HG02885 (cell line): ENCODE results near the gene ARL5A.
"Not testable (repeated sequence)": the region's sequence is repeated elsewhere in the genome, so short reads cannot be mapped to it uniquely, and the experiment has no call there.

Source experiments
- ATAC-seq: cut with Tn5 transposase; IDR thresholded peaks from one replicate; pipeline ENCODE4 v1.9.1; 2021; ENCODE audit warnings: mild to moderate bottlenecking; ENCODE audit not compliant: unreplicated experiment, poor library complexity

ARL5A gene

GRCh38 chr2:151799886-151800292 lies 28.3 kb downstream of the ARL5A start:
- ATAC-seq: no peak

DNA sequence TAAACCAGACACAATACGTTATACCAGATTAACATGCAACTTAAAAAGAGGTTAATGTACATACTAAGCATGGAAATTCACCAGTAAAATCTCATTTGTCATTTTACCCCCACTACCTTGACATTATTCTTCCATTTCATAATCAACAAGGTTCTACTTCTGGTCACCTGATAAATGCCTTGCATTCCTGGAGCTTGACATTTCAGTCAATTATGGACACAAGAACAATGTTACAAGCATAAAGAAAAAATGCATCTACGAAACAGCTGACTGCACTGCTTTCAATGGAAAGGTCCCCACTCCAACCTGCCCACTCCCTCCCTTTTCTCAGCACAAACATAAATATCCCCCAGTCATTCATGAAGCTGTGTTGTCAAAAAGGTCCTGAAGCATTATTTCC lies 31.4 kb downstream of the ARL5A start:
- ATAC-seq: no peak

GRCh38 chr2:151795646-151796240 lies 32.5 kb downstream of the ARL5A start:
- ATAC-seq: no peak

DNA sequence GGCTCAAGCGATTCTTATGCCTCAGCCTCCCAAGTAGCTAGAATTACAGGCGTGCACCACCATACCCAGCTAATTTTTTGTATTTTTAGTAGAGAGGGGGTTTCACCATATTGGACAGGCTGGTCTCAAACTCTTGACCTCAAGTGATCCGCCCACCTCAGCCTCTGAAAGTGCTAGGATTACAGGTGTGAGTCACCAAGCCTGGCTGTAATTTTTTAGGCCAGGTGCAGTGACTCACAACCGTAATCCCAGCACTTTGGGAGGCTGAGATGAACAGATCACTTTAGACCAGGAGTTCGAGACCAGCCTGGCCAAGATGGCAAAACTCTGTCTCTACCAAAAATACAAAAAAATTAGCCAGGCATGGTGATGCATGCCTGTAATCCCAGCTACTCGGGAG lies 33.8 kb downstream of the ARL5A start:
- not testable (repeated sequence) for ATAC-seq

DNA sequence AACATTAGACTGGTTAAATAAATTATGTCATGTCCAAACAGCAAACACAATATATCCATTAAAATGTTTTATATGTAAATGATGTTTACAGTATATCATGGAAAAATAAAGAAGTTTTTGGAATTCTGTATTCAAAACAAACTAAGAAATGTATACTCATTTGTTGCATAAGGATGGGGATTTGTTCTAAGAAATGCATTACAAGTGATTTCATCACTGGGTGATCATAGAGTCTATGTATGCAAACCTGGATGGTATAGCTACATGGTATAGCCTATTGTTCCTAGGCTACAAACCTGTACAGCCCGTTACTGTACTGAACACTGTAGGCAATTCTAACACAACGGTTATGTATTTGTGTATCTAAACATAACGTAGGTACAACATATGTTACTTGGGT lies 35.1 kb downstream of the ARL5A start:
- ATAC-seq: no peak

DNA sequence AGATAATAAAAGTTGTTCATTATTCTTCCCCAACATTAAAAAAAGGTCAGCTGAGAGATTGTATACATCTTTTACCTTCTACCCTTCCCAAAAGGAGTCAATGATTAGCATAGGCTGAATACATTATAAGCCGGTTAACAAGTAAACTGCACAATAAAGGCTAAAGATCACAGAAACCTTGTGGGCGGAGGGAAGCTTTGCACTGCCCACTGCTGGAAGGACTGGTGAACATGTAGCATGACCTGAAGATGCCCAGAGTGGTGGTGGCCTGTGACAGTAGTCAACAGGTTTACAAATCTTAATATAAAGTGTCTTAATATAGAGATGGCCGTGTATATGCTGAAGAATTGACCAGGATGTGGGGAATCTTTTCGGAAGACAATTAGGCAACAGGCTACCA lies 35.6 kb downstream of the ARL5A start:
- no peak for ATAC-seq

DNA sequence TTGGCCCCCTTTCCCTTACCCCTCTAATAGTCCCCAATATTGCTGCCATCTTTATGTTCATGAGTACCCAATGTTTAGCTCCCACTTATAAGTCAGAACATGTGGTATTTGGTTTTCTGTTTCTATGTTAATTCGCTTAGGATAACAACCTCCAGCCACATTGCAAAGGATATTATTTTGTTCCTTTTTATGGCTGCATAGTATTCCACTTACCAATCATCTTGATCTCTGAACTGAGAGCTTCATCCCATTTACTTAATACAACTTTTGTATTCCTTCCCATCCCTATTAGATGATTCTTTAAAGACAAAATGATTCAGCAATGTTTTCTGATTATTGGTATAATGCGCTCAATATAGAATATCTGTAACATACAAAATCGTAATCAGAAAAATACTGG lies 36.7 kb downstream of the ARL5A start:
- ATAC-seq: no peak

GRCh38 chr2:151790689-151791088 lies 37.5 kb downstream of the ARL5A start:
- ATAC-seq: no peak

DNA sequence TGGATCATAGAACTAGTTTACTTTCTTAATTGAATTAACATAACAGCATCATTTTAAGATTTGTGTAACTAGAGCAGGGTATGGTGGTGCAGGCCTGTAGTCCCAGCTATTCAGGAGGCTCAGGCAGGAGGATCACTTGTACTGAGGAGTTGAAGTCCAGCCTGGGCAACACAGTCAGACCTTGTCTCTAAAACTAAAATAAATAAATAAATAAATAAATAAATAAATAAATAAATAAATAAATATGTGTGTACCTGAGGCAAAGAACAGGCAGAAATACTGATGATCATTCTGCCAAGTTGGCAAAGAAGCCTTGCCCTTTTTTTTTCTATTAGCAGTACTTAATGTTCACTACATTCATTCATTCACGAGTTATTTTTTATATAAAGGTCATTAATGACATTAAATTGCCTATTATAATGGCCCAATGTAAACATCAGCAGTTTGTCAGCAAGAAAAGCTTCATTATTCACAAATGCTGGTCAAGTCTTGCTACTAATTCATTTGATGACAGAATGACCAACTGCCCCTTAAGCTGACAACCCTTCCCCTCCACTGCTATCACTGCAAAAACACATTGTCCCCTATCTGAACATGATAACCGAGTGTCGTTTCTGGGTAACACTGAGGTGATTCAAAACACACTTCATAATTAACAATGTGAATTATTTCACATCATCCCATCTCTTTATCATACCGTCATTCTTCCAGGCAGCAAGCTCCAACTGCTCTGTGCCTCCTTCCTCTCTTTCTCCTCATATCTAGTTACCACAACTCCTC lies 39.0 kb downstream of the ARL5A start:
- ATAC-seq: no peak

GRCh38 chr2:151786483-151786882 lies 41.7 kb downstream of the ARL5A start:
- ATAC-seq: no peak

GRCh38 chr2:151786077-151786476 lies 42.1 kb downstream of the ARL5A start:
- no peak for ATAC-seq

DNA sequence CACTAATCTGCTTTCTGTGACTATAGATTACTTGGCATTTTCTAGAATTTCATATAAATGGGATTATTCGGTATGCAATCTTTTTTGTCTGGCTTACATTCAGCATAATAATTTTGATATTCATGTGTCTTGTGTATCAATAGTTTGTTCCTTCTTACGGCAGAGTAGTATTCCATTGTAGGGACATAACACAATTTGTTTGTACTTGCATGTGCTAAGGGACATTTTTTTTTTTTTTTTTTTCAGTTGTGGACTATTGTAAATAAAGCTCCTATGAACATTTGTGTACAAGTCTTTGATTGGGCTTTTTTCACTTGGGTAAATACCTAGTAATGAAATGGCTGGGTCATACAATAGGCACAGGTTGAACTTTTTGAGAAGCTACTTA lies 45.1 kb downstream of the ARL5A start:
- ATAC-seq: no peak

GRCh38 chr2:151782378-151783132 lies 45.7 kb downstream of the ARL5A start:
- ATAC-seq: no peak

GRCh38 chr2:151781642-151782041 lies 46.6 kb downstream of the ARL5A start:
- ATAC-seq: no peak

DNA sequence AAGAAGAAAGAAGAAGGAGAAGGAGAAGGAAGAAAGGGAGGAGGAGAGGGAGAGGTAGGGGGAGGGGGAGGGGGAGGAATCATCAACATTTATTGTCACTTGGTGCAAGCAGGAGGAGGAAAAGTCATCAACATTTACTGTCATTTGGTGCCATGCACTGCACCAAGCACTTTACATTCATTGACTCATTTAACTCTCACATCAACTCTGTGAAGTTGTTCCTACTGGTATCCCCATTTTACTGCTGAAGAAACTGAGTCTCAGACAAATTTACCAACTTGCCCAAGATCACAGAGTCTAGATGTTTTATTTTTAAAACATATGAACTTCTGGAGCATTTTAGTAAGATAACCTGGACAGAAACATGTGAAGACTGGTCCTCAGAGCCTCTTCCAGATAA lies 47.3 kb downstream of the ARL5A start:
- no peak for ATAC-seq

DNA sequence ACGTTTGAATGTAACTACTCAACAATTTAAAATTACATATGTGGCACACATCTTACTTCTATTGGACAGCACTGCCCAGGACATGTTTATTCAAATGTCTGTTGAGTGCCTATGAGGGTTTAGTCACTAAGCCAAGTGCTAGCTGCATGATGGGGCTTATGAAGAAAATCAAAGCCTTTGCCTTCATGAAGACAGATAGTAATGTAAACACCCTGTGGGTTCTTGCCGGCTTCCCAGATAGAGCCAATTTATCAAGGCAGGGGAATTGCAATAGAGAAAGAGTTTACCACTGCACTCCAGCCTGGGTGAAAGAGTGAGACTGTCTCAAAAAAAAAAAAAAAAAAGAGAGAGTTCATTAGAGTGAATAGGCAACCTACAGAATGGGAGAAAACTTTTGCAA lies 50.3 kb downstream of the ARL5A start:
- no peak for ATAC-seq

DNA sequence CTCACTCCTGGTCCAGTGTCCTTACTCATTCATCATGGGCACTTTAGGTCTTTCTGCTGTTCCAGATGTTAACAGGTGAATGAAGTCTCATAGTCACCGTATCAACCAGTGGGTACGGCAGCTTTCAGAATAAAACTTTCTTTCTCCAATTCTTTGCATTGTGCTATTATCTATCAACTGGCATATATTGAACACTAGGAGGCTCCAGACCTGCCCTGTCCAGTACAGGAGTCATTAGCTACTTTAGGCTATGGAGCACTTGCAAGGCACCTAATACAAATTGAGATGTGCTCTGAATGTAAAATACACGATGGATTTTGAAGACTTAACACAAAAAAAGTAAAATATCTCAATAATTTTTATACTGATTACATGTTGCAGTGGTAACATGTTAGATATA lies 50.7 kb downstream of the ARL5A start:
- ATAC-seq: no peak

- no peak for ATAC-seq
Observed at GRCh38 chr2:151776367-151776766, 51.9 kb downstream of the ARL5A start.

DNA sequence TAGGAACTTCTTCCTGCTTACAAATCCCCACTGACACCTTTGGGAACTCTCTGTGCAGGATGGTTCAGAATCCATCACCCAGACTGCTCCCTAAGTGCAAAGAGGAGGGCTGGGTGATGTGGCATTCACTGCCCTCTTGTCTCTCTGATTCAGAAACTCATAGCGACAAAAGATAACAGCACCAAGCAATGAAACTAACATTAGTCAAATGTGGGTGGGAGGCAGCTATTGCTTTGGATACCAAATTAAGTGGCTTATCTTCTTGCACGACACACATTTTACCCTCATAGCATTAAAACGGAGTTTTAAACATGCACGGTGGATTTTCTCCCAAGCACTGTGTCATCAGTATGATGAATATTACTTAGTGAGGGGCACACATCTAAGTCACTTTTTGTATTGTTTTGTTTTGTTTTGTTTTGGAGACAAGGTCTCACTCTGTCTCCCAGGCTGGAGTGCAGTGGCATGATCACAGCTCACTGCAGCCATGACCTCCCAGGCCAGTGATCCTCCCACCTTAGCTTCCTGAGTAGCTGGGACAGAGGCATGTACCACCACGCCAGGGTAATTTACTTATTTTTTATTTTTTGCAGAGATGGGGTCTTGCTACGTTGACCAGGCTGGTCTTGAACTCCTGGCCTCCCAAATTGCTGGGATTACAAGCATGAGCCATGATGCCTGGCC lies 53.0 kb downstream of the ARL5A start:
- ATAC-seq: peak; percentile 23

GRCh38 chr2:151774506-151774905 lies 53.7 kb downstream of the ARL5A start:
- ATAC-seq: no peak
